GM21576 (cell line): Measurements from ENCODE around the gene P2RX4.
"Not testable (repeated sequence)": the region's sequence is repeated elsewhere in the genome, so short reads cannot be mapped to it uniquely, and the experiment has no call there.

Source experiments
- ATAC-seq: cut with Tn5 transposase; IDR thresholded peaks from one replicate; pipeline ENCODE4 v1.9.1; 2021; ENCODE audit warnings: mild to moderate bottlenecking, moderate library complexity; ENCODE audit not compliant: unreplicated experiment

The P2RX4 gene

GRCh38 chr12:121188227-121188626 is 21.7 kb upstream of the P2RX4 start:
- no peak for ATAC-seq

GRCh38 chr12:121189131-121189530 is 20.8 kb upstream of the P2RX4 start:
- no peak for ATAC-seq

GRCh38 chr12:121189619-121190155 is 20.2 kb upstream of the P2RX4 start:
- no peak for ATAC-seq

GRCh38 chr12:121190523-121191031 is 19.4 kb upstream of the P2RX4 start:
- no peak for ATAC-seq

GRCh38 chr12:121191151-121191550 is 18.8 kb upstream of the P2RX4 start:
- no peak for ATAC-seq

- ATAC-seq: no peak
These were observed 13.0 kb upstream of the P2RX4 start for GRCh38 chr12:121196902-121197301.

- no peak for ATAC-seq
These were observed 11.0 kb upstream of the P2RX4 start for GRCh38 chr12:121198949-121199348.

- not testable (repeated sequence) for ATAC-seq
These were observed 8.8 kb upstream of the P2RX4 start for GRCh38 chr12:121201140-121201539.

GRCh38 chr12:121202407-121203355 is 7.2 kb upstream of the P2RX4 start:
- no peak for ATAC-seq

- no peak for ATAC-seq
These were observed 6.4 kb upstream of the P2RX4 start for GRCh38 chr12:121203482-121203881.

- no peak for ATAC-seq
These were observed 4.4 kb upstream of the P2RX4 start for GRCh38 chr12:121205491-121205890.

- ATAC-seq: not testable (repeated sequence)
These were observed 1.4 kb upstream of the P2RX4 start for GRCh38 chr12:121208571-121208970.

GRCh38 chr12:121209221-121209620 is 708 bp upstream of the P2RX4 start:
- ATAC-seq: no peak

GRCh38 chr12:121212875-121213274 is 2.9 kb downstream of the P2RX4 start:
- ATAC-seq: no peak

GRCh38 chr12:121214166-121214777 is 4.3 kb downstream of the P2RX4 start:
- ATAC-seq: no peak

- no peak for ATAC-seq
These were observed 5.2 kb downstream of the P2RX4 start for GRCh38 chr12:121214855-121215745.

GRCh38 chr12:121216102-121216501 is 6.2 kb downstream of the P2RX4 start:
- no peak for ATAC-seq

- ATAC-seq: no peak
These were observed 7.1 kb downstream of the P2RX4 start for GRCh38 chr12:121217063-121217462.

GRCh38 chr12:121217761-121218160 is 7.8 kb downstream of the P2RX4 start:
- ATAC-seq: no peak

- ATAC-seq: no peak
These were observed 8.8 kb downstream of the P2RX4 start for GRCh38 chr12:121218588-121219352.
